ENCODE measurements around the gene QPRT.
"Not testable (repeated sequence)": the region's sequence is repeated elsewhere in the genome, so short reads cannot be mapped to it uniquely, and the experiment has no call there.

Gene QPRT

DNA sequence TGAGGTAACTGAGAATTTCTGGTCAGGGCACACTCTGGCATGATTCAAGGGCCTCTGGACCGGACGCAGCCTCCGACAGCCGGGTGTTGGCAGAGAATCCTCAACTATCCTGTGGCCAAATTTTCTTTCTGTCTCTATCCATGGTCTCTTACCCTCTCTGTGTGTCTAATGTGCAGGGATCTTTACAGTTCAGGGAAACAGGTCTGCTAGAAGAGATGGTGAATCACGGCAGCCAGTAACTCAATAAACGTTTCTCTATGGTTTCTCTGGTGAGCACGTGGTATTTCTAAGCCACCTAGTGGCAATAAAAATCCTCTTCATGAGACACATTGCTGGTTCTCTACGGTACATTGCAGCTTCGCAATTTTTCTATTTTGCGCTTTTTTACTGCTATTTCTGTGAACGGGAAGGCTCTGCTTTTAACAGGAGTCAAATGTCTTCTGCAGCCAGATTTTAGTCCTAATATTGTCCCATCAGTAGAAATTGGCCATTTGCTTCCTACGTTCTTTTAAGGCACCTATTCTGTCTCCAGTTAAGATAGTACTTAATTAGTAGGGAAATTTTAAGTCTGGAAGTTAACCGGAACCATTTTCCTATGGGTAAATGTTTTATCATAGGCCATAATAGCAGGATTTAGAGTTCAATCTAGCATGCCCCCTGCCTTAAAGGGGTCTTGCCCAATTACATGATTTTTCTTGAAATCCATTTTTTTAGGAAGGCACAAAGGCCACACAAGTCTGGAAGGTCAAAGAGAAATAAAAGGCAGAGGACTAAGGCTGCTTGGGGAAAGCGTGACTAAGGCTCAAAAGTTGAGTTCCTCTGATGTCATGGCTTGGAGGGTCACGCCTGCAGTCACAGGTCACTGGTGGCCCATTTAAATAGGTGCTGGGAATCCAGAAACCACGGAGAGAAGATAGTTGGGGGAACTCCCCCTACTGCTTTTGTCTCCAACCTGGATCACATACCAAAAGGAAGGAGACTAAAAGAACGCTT, 31.5 kb downstream of the QPRT start:
- TF ChIP-seq ZNF274 (IDR thresholded peaks at IDR 0.05; ENCODE audit: low read depth, low read length) = no peak
- no peak overlapping the region for H3K4me3 ChIP-seq (ENCODE audit: low read length)

DNA sequence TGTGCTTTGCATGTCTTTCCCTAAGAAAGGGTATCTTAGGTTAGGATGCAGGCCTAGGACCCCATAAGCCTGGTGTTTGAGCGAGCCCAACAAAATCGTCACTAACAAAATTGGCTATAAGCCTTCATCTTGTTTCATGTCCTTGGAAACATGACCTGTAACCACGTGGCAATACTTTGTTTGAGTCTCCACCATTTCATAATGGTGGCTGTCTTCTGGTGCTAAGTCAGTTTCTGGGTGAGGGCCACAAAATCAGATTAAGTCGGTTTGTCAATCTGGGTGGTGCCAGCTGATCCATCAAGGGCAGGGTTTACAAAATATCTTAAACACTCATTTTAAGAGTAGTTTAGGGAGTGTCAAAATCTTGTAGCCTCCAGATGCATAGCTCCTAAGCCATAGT, 33.8 kb downstream of the QPRT start:
- H3K4me3 ChIP-seq (ENCODE audit: low read length) = no peak overlapping the region

GRCh38 chr16:29714396-29714795, 35.4 kb downstream of the QPRT start:
- TF ChIP-seq ZNF274 (IDR thresholded peaks at IDR 0.05; ENCODE audit: low read depth, low read length) = no peak
- H3K4me3 ChIP-seq (ENCODE audit: low read length) = no peak overlapping the region

More for the DNA sequence above, 33.8 kb downstream of the QPRT start:
- TF ChIP-seq ZNF274 (IDR thresholded peaks at IDR 0.05; ENCODE audit: low read depth, low read length) = no peak

GRCh38 chr16:29714972-29715371, 36.0 kb downstream of the QPRT start:
- no peak for TF ChIP-seq ZNF274 (IDR thresholded peaks at IDR 0.05; ENCODE audit: low read depth, low read length)
- no peak overlapping the region for H3K4me3 ChIP-seq (ENCODE audit: low read length)

GRCh38 chr16:29717113-29717512, 38.1 kb downstream of the QPRT start:
- no peak for TF ChIP-seq ZNF274 (IDR thresholded peaks at IDR 0.05; ENCODE audit: low read depth, low read length)
- no peak overlapping the region for H3K4me3 ChIP-seq (ENCODE audit: low read length)

DNA sequence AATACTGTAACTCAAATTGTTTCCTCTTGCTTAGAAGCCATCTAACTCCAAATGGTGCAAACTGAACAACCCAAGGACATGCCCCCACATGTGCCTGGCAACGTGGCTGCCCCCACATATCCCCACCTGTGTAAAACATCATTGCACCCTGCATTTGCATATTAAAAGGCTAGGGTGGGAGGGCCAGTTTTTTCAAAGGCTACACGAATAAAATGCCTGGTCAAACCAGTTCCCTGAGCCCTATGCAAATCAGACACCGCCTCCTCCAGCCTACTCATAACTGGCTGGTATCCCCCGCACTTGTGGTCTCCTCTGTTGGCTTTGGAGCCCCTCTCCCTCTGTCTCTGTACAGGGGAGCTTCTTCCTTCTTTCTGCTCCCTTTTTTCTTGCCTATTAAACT, 40.1 kb downstream of the QPRT start:
- no peak for TF ChIP-seq ZNF274 (IDR thresholded peaks at IDR 0.05; ENCODE audit: low read depth, low read length)
- H3K4me3 ChIP-seq (ENCODE audit: low read length) = no peak overlapping the region

DNA sequence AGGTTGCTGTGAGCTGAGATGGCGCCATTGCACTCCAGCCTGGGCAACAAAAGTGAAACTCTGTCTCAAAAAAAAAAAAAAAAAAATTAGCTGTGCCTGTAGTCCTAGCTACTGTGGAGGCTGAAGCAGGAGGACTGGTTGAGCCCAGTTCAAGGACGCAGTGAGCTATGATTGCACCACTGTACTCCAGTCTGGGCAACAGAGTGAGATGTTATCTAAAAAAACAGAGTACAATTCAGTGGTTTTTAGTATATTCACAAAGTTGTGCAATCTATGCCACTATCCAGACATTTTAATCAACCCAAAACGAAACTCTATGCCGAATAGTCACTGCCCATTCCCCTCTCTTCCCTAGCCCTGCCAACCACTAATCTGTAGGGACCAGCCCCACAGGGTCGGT, 41.7 kb downstream of the QPRT start:
- H3K4me3 ChIP-seq (ENCODE audit: low read length) = no peak overlapping the region
- no peak for TF ChIP-seq ZNF274 (IDR thresholded peaks at IDR 0.05; ENCODE audit: low read depth, low read length)

DNA sequence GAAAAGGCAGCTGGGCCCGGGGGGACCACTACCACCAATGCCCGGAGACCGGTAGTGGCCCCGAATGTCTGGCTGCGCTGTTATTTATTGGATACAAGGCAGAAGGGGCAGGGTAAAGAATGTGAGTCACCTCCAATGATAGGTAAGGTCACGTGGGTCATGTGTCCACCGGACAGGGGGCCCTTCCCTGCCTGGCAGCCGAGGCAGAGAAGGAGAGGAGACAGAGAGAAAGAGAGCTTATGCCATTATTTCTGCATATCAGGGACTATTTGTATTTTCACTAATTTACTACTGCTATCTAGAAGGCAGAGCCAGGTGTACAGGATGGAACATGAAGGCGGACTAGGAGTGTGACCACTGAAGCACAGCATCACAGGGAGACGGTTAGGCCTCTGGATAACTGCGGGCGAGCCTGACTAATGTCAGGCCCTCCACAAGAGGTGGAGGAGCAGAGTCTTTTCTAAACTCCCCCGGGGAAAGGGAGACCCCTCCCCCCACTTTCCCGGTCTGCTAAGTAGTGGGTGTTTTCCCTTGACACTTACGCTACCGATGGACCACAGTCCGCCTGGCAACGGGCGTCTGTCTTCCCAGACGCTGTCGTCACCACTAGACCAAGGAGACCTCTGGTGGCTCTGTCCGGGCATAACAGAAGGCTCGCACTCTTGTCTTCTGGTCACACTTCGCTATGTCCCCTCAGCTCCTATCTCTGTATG, 42.3 kb downstream of the QPRT start:
- not testable (repeated sequence) for H3K4me3 ChIP-seq (ENCODE audit: low read length)

DNA sequence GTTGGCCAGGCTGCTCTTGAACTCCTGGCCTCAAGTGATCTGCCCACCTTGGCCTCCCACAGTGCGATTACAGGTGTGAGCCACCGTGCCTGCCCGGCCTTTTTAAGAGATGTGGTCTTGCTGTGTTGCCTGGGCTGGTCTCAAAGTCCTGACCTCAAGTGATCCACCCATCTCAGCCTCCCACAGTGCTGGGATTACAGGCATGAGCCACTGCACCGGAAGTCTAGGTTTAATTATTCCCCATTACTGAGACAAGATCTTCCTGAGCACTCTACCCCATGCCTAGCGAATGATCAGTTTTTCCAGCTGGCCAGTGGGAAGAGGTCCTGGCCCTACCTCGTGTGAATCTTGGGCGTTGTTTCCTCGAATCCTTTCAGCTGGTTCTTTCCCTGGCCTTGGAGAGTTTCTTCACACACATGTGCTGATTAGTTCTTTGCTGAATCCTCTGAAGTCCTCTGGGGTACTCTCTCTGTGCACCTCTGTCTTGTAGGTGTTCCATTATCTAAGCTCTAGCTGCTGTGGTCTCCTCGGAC, 47.9 kb downstream of the QPRT start:
- TF ChIP-seq ZNF274 (IDR thresholded peaks at IDR 0.05; ENCODE audit: low read depth, low read length) = no peak

GRCh38 chr16:29727452-29727851, 48.5 kb downstream of the QPRT start:
- no peak for TF ChIP-seq ZNF274 (IDR thresholded peaks at IDR 0.05; ENCODE audit: low read depth, low read length)
- no peak overlapping the region for H3K4me3 ChIP-seq (ENCODE audit: low read length)

More for the DNA sequence above, 47.9 kb downstream of the QPRT start:
- no peak overlapping the region for H3K4me3 ChIP-seq (ENCODE audit: low read length)

DNA sequence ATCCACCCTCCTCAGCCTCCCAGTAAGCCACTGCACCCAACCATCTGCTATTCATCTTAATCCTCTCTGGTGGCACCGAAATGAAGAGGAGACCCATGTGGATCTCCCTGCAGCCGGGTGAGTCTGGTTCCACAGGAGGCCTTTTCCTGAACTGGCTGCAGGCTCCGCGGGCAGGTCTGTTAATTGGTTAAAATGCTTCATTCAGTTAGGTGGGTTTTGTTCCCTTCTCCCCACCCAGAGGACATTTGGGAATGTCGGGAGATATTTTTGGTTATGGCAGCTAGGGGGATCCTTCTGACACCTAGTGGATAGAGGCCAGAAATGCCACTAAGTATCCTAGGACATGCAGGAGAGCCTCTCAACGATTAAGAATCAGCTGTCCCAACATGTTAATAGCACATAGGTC, 50.1 kb downstream of the QPRT start:
- no peak for TF ChIP-seq ZNF274 (IDR thresholded peaks at IDR 0.05; ENCODE audit: low read depth, low read length)
- no peak overlapping the region for H3K4me3 ChIP-seq (ENCODE audit: low read length)

DNA sequence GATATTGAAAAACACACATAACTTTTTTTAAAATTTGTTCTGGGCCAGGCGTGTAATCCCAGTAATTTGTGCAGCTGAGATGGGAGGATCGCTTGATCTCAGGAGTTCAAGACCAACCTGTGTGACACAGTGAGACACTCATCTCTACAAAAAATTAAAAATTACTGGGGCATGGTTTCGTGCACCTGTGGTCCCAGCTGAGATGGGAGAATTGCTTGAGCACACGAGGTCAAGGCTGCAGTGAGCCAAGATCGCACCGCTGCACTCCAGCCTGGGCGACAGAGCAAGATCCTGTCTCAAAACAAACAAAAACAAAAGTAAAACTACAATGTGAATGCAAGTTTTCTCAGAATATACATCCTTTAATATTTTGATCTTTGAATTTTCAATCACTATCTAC, 51.7 kb downstream of the QPRT start:
- TF ChIP-seq ZNF274 (IDR thresholded peaks at IDR 0.05; ENCODE audit: low read depth, low read length) = no peak
- H3K4me3 ChIP-seq (ENCODE audit: low read length) = no peak overlapping the region

- not testable (repeated sequence) for H3K4me3 ChIP-seq (ENCODE audit: low read length)
These were observed 53.0 kb downstream of the QPRT start for GRCh38 chr16:29731768-29732601.

- no peak for TF ChIP-seq ZNF274 (IDR thresholded peaks at IDR 0.05; ENCODE audit: low read depth, low read length)
- H3K4me3 ChIP-seq (ENCODE audit: low read length) = no peak overlapping the region
These were observed 55.8 kb downstream of the QPRT start for GRCh38 chr16:29734786-29735185.
